IPS DF 19.7 (cell line): ENCODE measurements around the gene PADI6.

ENCODE experiments used
- DNase-seq: peaks from one replicate; pipeline ENCODE4 v3.0.0-alpha.2; 2013; ENCODE audit warnings: low read depth, low spot score

Gene PADI6

DNA sequence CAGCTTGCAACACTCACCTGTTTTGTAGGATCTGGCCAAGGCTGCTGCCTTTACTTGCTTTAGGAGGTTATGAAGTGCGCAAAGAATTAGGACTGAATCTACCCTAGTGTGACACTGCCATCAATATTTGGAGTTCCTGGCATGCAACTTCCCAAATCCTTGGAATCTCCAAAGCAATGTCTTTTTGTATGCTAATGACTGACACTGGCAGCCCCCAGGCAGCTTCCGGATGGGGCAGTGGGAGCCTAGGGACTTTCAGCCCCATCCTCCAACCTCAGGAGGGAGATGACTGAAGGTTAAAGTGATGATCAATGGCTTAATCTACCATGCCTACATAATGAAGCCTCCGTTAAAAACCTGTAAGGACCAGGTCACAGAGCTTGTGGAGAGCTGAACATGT lies 62.0 kb downstream of the PADI6 start:
- DNase-seq, result peak; percentile 54

- no peak for DNase-seq
These were observed 62.6 kb downstream of the PADI6 start for GRCh38 chr1:17434601-17435000.

DNA sequence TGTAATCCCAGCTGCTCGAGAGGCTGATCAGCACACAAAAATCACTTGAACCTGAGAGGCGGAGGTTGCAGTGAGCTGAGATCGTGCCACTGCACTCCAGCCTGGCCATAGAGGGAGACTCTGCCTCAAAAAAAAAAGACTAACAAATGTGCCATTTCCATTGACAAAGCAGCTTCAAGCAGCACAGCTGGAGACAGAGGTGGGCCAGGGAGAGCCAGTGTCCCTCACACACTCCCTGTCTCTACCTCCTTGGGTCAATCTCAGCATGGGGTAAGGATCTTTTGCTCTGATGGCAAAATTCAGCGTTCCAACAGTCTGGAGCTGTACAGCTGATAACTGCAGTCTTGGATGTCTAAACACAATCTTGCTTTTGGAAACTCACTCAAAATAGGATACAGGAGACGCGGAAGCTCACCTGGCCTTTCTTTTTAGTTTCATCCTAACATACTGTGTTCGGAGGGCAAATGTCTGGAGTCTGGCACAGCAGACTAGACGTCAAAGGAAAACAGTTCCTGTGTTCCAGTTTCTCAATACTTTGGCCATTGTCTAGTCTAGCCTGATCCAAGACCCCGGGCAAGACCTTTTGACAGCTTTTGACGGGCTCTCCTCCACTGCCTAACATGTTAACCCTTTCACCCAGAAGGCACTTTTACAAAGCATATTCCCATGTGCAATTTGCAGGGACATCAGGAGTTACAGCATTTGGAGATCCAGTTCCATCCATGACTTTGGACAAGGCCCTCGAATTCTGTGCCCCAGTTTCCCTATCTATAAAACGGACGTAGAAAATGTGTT lies 64.6 kb downstream of the PADI6 start:
- DNase-seq, result no peak

DNA sequence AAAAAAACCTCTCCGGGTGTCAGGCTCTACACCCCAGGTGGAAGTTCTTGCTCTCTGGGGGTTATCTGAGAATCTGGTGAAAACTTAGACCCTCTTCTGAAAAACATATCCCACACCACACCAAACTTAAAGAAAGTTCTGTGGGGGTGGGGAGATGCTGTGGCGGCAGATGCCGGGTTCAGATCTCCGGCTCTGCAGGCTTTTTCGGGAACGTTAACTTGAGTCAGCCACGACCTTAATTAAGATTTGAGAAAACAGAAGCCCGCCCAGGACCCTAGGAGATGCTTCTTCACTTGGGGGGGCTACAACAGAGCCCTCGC lies 65.2 kb downstream of the PADI6 start:
- DNase-seq, result no peak

- no peak for DNase-seq
These were observed 65.8 kb downstream of the PADI6 start for GRCh38 chr1:17437580-17438317.

GRCh38 chr1:17438318-17439249 lies 66.6 kb downstream of the PADI6 start:
- no peak for DNase-seq

DNA sequence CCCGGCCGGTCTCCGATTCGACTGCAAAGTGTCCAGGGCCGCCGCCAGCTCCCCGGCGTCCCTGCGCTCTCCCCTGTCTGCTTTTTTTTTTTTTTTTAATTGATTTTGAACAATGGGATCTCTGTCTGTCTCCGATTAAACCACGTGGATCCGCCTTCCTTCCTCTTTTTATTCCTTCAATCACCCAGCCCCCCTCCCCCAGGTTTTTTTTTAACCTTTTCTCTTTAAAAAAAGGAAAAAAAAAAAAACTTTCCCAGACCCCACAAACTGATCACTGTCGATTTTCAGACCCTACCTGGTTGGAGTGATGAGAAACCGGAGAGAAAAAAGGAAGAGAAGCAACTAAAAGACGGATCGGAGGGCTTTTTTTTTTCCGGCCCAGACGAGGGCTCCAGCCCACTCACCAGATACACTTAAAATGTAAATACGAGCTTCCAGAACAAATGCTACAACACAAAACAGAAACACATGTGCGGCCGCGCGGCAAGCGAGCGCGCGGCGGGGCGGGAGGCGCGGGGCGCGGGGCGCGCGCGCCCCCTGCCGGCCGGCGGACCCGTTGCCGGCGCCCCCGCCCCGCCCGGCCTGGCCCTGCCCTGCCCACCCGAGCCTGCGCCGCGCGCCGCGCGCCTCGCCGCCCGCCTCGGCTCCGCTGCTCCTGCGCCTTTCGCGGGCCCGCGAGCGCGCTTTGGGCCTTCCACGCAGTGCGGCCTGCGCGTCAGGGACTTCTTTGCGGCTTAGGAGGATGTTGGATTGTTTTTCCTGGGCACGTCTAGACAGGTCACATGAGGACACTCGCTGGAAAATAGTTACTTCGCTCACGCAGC lies 67.5 kb downstream of the PADI6 start, which contains the start of gene RCC2:
Gene RCC2, minus strand, starts transcription at position 428 of the 824 bp plus-strand sequence. CDS start 1,163 bp downstream, outside the sequence.
- DNase-seq, result no peak

DNA sequence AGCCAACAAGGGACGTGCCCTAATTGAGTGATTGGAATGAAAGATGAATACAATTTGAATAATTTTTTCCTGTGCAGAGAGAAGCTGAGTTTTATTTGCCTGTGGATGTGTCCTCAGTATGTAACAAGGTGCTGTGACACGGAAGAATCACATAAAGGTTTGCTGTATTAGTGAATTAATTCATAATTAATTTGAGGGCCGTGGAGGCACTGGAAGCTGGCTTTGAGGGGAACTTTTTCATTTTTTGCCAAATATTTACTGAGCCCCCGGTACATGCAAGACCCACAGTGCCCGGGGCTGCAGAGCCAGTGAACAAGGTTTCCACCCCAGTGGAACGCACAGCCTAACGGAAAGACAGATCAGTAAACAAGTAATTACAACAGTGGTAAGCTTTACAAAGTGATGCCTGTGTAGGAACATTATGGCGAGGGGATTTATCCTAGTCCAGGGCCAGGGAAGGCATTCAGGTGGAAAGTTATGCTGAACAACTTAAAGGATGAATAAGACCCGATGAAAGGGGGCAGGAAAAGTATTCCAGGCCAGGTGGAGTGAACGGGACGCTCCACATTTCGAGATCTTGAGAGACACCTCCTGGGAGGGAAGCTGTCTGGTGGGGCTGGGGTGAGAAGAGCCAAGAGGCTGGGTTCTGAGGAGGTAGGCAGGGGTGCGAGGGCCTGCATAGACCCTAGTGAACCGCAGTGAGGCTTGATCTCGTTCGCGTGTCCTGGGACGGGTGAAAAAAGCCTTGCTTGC lies 68.3 kb downstream of the PADI6 start:
- DNase-seq, result no peak

DNA sequence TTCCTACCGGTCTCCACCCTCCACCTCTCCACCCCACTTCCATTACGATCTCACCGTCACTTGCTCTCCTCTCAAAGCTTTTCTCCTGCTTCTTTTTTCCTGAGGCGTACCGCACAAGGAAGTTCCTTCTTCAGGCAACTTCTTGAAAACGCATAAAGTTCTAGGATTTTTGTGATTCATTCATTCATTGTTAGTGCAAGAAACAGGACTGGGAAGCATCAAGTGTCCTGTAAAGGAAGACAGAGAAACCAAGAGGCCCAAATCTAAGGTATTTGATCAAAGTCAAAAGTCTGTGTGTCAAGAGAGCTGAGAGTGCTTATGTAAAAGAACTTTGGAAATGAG lies 68.8 kb downstream of the PADI6 start:
- DNase-seq, result no peak

GRCh38 chr1:17441265-17441992 lies 69.4 kb downstream of the PADI6 start:
- DNase-seq, result no peak

DNA sequence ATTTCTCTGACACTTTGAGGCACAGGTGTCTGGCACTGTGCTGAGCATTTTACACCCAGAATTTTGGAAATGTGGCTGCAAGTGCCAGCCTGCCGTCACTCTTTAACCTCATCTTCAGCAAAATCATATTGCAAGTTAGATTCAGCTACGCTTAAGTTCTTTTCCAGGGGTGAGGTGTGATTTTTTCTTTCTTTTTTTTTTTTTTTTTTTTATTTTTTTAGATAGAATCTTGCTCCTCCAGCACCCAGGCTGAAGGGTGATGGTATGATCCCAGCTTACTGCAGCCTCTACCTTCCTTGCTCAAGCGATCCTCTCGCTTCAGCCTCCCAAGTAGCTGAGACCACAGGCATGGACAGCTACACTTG lies 70.0 kb downstream of the PADI6 start:
- no peak for DNase-seq

DNA sequence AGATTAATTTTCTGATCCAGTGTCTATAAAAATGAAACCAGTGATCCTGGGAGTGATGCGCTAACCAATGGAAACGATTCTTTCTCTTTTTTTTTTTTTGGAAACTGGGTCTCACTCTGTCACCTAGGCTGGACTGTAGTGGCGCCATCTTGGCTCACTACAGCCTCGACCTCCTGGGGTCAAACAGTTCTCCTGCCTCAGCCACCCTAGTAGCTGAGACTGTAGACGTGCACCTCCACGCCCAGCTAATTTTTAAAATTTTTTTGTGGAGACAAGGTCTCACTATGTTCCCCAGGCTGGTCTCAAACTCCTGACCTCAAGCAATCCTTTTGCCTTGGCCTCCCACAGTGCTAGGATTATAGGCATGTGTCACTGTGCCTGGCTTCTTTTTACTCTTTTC lies 70.8 kb downstream of the PADI6 start:
- no peak for DNase-seq

DNA sequence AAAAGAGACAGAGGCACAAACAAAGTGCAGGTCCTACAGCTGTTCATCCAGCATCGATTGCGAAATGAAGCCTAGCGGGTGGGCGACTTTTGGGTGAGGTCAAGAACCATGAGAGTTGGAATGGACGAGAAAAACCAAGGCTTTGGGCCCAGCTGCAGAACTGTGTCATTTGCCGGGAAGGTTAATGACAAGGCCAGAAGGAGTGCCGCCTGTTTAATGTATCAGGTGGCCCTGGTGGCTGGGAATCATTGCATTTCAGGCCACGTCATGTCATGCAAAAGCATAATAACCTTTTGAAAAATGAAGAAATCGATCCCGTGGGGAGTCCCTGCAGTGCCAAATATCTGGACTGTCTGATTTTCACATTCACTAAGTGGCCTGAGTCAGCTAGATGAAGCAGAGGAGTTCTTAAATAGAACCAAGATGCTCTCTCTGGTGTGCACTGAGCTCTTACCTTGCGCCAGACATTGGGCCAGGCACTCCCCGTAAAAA lies 75.6 kb downstream of the PADI6 start:
- DNase-seq, result no peak
